ENCODE data around the gene SOD2.

GRCh38 chr6:159689001-159689400 is 4.0 kb downstream of the SOD2 start:
- TF ChIP-seq CTCF (IDR thresholded peaks at IDR 0.05; ENCODE audit: borderline replicate concordance, extremely low read depth, low read length, poor library complexity, severe bottlenecking) = no peak
- no peak for TF ChIP-seq EZH2 (IDR thresholded peaks at IDR 0.05; ENCODE audit: borderline replicate concordance, low read depth, low read length, severe bottlenecking)
